ENCODE data around the gene HMCN1.

The HMCN1 gene

DNA sequence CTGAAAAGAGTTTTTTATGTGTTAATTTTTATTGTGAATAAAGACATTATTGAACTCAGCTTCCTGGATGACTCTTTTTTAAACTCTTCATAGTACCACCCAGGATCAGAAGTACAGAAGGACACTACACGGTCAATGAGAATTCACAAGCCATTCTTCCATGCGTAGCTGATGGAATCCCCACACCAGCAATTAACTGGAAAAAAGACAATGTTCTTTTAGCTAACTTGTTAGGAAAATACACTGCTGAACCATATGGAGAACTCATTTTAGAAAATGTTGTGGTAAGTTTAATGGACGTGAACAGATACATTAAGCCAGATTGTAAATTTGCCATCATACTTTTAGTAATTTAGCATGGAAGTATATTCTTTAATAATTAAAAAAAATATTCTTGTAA lies 391.3 kb downstream of the HMCN1 start:
- TF ChIP-seq, protein P1, sequence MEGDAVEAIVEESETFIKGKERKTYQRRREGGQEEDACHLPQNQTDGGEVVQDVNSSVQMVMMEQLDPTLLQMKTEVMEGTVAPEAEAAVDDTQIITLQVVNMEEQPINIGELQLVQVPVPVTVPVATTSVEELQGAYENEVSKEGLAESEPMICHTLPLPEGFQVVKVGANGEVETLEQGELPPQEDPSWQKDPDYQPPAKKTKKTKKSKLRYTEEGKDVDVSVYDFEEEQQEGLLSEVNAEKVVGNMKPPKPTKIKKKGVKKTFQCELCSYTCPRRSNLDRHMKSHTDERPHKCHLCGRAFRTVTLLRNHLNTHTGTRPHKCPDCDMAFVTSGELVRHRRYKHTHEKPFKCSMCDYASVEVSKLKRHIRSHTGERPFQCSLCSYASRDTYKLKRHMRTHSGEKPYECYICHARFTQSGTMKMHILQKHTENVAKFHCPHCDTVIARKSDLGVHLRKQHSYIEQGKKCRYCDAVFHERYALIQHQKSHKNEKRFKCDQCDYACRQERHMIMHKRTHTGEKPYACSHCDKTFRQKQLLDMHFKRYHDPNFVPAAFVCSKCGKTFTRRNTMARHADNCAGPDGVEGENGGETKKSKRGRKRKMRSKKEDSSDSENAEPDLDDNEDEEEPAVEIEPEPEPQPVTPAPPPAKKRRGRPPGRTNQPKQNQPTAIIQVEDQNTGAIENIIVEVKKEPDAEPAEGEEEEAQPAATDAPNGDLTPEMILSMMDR (IDR thresholded peaks at IDR 0.05) = no peak

- TF ChIP-seq, protein P1 (IDR thresholded peaks at IDR 0.05) = no peak
Measured at GRCh38 chr1:186129758-186130157, 395.6 kb downstream of the HMCN1 start.

GRCh38 chr1:186139115-186139514 lies 404.9 kb downstream of the HMCN1 start:
- TF ChIP-seq, protein P1 (IDR thresholded peaks at IDR 0.05) = no peak

DNA sequence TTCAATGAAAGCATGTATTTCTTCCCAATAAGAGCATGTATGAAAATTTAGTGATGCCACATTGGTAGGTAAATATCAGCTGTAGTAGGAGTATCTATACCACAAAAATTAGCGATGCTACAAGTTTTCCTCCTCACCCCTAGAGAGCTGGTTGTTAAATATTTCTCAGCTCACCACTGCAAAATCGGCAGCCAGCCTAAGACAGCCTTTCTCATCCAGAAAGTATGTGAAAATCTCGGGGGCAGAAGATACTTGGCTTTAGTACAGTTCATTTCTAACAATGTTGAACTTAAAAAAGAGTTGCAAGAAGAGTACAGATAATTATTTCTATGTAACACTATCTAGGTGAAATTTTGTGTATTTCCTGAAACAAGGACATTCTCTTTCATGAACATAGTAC lies 405.5 kb downstream of the HMCN1 start:
- TF ChIP-seq, protein P1 (IDR thresholded peaks at IDR 0.05) = no peak

DNA sequence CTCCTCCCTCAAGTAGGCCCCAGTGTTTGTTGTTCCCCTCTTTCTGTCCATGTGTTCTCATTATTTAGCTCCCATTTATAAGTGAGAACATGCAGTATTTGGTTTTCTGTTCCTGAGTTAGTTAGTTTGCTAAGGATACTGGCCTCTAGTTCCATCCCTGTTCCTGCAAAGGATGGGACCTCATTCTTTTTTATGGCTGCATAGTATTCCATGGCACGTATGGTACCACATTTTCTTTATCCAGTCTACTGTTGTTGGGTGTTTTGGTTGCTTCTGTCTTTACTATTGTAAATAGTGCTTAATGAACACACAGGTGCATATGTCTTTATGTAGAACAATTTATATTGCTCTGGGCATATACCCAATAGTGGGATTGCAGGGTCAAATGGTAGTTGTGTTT lies 408.0 kb downstream of the HMCN1 start:
- TF ChIP-seq, protein P1 (IDR thresholded peaks at IDR 0.05) = no peak

DNA sequence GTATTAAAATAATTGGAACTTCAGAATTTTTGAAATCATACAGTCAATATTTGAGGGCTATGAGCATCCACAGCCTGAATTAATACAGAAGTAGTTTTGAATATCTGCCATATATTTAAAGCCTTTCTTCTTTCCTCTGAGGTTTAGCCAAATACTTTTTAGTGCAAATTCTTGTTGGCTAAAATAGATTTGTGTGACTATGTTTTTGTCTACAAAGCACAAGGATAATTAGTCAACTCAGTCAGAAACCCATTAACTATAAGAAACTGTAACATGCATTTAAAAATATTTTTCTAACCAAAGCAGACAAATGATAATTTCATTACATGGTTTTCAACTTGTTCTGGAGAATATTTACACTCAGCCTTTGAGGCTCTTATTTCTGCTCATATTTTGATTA lies 408.7 kb downstream of the HMCN1 start:
- TF ChIP-seq, protein P1 (IDR thresholded peaks at IDR 0.05) = no peak

- TF ChIP-seq, protein P1 (IDR thresholded peaks at IDR 0.05) = no peak
Measured at GRCh38 chr1:186143481-186143880, 409.3 kb downstream of the HMCN1 start.

GRCh38 chr1:186144505-186144904 lies 410.3 kb downstream of the HMCN1 start:
- TF ChIP-seq, protein P1 (IDR thresholded peaks at IDR 0.05) = no peak
